LNCaP clone FGC (cell line): ENCODE measurements around the gene SHB.

ENCODE experiments used
- DNase-seq: peaks from one replicate; pipeline ENCODE4 v3.0.0-alpha.2; 2011; ENCODE audit warnings: low read depth
- H3K4me3 ChIP-seq: 2 replicates; pipeline ENCODE4 v1.5.1; 2011; ENCODE audit warnings: mild to moderate bottlenecking, low read depth, low read length, control low read depth
- TF ChIP-seq, protein P1 (sequence below): IDR thresholded peaks from 2 replicates; pipeline ENCODE4 v1.5.1; 2012; ENCODE audit warnings: mild to moderate bottlenecking; ENCODE audit not compliant: control insufficient read depth, insufficient read depth; ENCODE audit errors: extremely low read depth

SHB gene

DNA sequence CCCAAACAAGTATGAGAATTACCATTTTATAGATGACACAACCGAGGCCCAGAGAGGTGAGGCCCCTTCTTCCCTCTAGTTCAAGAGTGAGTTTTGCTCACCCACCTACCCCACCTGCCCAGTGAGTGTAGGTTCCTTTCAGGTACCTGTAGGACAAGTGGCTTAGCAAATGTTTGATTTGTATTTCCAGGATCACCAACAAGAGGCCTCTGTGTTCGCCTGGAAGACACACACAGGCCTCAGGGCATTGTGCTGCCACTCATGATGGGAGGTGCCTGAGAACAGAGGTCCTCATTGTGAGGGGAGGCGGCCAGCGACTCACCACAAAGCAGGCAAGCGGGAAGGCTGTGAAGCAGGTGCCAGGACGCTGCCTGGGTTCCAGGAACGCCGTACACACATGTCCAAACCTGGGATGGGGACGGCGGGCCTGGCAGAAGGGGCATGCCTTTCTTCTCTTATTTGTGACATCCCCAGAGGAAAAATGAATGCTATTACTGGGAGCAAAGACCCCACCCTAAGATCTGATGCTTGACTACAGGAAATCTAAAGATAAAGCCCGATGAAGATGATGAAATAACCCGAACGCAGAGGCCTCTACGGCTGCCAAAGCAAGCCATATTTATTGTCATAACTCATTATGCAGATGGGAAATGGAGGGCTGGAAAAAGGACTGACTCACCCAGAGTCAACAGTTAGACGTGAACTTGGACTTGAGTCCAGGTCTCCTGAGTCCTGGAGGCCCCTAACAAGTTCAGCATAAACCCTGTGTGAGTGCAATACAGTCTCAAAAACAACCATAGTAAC, 104.9 kb downstream of the SHB start:
- DNase-seq, result no peak
- TF ChIP-seq, protein P1, sequence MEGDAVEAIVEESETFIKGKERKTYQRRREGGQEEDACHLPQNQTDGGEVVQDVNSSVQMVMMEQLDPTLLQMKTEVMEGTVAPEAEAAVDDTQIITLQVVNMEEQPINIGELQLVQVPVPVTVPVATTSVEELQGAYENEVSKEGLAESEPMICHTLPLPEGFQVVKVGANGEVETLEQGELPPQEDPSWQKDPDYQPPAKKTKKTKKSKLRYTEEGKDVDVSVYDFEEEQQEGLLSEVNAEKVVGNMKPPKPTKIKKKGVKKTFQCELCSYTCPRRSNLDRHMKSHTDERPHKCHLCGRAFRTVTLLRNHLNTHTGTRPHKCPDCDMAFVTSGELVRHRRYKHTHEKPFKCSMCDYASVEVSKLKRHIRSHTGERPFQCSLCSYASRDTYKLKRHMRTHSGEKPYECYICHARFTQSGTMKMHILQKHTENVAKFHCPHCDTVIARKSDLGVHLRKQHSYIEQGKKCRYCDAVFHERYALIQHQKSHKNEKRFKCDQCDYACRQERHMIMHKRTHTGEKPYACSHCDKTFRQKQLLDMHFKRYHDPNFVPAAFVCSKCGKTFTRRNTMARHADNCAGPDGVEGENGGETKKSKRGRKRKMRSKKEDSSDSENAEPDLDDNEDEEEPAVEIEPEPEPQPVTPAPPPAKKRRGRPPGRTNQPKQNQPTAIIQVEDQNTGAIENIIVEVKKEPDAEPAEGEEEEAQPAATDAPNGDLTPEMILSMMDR, result no peak
- no peak overlapping the region for H3K4me3 ChIP-seq

DNA sequence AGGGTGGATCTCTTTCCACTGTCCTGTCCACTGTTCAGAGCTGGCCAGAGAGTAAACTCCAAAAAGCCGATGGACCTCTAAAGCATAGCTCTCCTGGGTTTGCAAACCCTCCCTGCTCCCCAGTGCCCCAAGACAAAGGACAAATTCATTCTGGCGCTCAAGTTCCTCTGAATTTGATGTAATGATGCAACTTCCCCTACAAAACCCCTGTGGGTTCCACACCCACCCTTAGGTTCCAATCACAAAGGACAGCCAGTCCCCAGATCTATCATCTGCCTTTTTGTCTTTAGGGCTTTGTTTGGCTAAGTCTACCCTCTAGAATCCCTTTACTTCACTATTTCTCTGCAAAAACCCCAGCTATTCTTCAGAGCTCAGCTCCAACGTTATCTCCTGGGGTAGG, 107.7 kb downstream of the SHB start:
- no peak for DNase-seq
- TF ChIP-seq, protein P1, result no peak
- H3K4me3 ChIP-seq, result no peak overlapping the region

DNA sequence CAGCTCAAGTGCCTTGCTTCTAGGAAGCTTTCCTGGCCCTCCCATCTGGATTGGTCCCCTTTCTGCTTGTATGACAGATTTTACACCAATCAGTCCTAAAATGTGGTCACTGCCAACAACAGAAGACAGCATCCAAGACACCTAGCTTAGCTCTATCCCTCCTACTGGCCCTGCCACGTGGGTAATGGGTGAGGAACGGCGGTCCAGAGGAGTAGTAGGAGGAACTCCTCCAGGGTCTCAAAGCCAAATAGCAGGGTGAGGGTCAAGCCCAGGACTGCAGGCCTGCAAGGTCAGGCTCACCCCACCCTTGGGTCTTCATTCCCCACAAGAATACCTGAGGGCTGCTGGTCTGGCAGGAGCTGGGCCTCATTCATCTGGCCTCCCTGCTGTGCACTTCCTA, 108.4 kb downstream of the SHB start:
- DNase-seq, result no peak
- no peak overlapping the region for H3K4me3 ChIP-seq
- TF ChIP-seq, protein P1, result no peak

DNA sequence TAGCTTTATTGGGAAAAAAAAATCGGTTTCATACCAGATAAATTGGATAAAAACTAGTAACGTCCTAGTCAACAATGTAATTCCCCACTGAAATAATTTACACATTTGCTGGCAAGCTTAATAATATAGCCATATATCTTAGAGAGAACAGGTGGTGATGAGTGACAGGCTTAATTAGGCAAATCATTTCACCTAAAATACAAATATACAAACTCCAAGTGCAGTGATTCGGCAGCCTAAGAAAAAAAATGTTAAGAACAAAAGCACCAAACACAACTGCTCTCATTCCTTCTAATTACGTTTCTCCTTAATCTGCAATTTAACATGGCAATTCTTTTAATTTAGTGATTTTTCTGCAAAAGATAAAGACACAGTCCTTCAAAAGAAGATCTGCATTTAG, 109.1 kb downstream of the SHB start:
- DNase-seq, result no peak
- no peak overlapping the region for H3K4me3 ChIP-seq
- TF ChIP-seq, protein P1, result no peak

DNA sequence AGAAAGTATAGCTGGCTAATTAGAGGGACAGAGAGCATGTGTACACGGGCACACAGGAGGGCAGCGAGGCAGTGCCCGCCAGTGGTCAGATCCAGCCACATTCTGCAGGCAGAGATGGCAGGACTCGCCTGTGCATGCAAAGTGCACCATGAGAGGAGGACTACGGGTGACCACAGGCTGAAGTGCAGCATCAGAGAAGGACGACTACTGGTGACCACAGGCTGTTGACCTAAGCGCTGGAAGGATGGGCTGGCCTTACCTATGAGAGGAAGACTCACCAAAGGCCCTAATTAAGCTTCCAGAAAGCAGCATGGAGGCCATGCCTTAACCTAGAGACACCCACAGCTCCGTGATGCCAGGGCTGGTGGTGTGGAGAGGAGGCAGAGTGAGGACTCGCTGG, 110.9 kb downstream of the SHB start:
- no peak for DNase-seq
- TF ChIP-seq, protein P1, result no peak
- no peak overlapping the region for H3K4me3 ChIP-seq

DNA sequence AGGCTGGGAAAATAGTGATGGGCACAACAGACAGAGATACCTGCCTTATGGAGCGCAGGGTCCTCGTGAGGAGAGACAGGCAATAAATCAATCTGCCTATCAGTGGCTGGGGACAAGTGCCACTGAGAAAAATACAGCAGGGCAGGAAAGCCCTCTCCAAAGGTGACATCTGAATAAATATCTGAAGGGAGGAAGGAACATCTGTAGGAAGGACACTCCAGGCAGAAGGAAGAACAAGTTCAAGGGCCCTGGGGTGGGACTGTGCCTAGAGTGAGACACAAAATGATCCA, 111.4 kb downstream of the SHB start:
- TF ChIP-seq, protein P1, result no peak
- H3K4me3 ChIP-seq, result no peak overlapping the region
- DNase-seq, result no peak
